ENCODE results near the gene TMEM271.

TMEM271 gene

GRCh38 chr4:576245-576821 lies at the start of gene TMEM271:
TSS of gene TMEM271 (minus strand) at chr4:576295. CDS start at chr4:576062, 233 bp downstream.
- DNase-seq (ENCODE audit: extremely low spot score): no peak
- CTCF ChIA-PET: no interaction called here

GRCh38 chr4:625631-626161 lies 49.6 kb upstream of the TMEM271 start:
- CTCF ChIA-PET: no interaction called here
- POLR2A ChIA-PET: no interaction called here
- no peak for TF ChIP-seq PKNOX1 (IDR thresholded peaks at IDR 0.05)
- no peak for TF ChIP-seq L3MBTL2 (conservative IDR thresholded peaks at IDR 0.05)
- TF ChIP-seq CTBP1 (IDR thresholded peaks at IDR 0.05; ENCODE audit: borderline replicate concordance): no peak
- TF ChIP-seq NFRKB (IDR thresholded peaks at IDR 0.05): no peak
- TF ChIP-seq TARDBP (IDR thresholded peaks at IDR 0.05): no peak
- no peak for TF ChIP-seq SUZ12 (IDR thresholded peaks at IDR 0.05)
- TF ChIP-seq FOXM1 (IDR thresholded peaks at IDR 0.05; ENCODE audit: borderline replicate concordance): no peak
- no peak for TF ChIP-seq FOXK2 (IDR thresholded peaks at IDR 0.05)
- DNase-seq (ENCODE audit: extremely low spot score): no peak

More at GRCh38 chr4:576245-576821, at the start of gene TMEM271:
- no peak for TF ChIP-seq LEF1 (IDR thresholded peaks at IDR 0.05; ENCODE audit: borderline replicate concordance)
- no peak for TF ChIP-seq FOXM1 (IDR thresholded peaks at IDR 0.05; ENCODE audit: borderline replicate concordance)
- TF ChIP-seq FOXK2 (IDR thresholded peaks at IDR 0.05): no peak
- TF ChIP-seq BHLHE40 (IDR thresholded peaks at IDR 0.05; ENCODE audit: borderline replicate concordance): no peak
- no peak for TF ChIP-seq ZNF384 (IDR thresholded peaks at IDR 0.05)
- no peak for TF ChIP-seq NFRKB (IDR thresholded peaks at IDR 0.05)
- no peak for TF ChIP-seq TARDBP (IDR thresholded peaks at IDR 0.05)
- TF ChIP-seq ELF4 (IDR thresholded peaks at IDR 0.05): no peak
- TF ChIP-seq ARNT (IDR thresholded peaks at IDR 0.05): no peak
- no peak for TF ChIP-seq L3MBTL2 (conservative IDR thresholded peaks at IDR 0.05)
- no peak for TF ChIP-seq PKNOX1 (IDR thresholded peaks at IDR 0.05)
- no peak for TF ChIP-seq SUZ12 (IDR thresholded peaks at IDR 0.05)
- no peak for TF ChIP-seq FOXA1 (IDR thresholded peaks at IDR 0.05)
- no peak for TF ChIP-seq CTBP1 (IDR thresholded peaks at IDR 0.05; ENCODE audit: borderline replicate concordance)
- no peak for TF ChIP-seq SP1 (IDR thresholded peaks at IDR 0.05)
- TF ChIP-seq HDGF (IDR thresholded peaks at IDR 0.05; ENCODE audit: borderline replicate concordance): no peak
- POLR2A ChIA-PET: interaction anchor here (0.7 to 3.2 kb wide), 4 partner anchors 11 to 98 kb away, joined by 3 to 11 read pairs (median 4); partner anchors contain the start of genes ATP5ME and MYL5

- no peak for DNase-seq (ENCODE audit: extremely low spot score)
- POLR2A ChIA-PET: no interaction called here
- CTCF ChIA-PET: no interaction called here
- no peak for TF ChIP-seq ELF4 (IDR thresholded peaks at IDR 0.05)
- TF ChIP-seq TARDBP (IDR thresholded peaks at IDR 0.05): no peak
- TF ChIP-seq ZNF384 (IDR thresholded peaks at IDR 0.05): no peak
- no peak for TF ChIP-seq SUZ12 (IDR thresholded peaks at IDR 0.05)
- no peak for TF ChIP-seq L3MBTL2 (conservative IDR thresholded peaks at IDR 0.05)
- TF ChIP-seq ARNT (IDR thresholded peaks at IDR 0.05): no peak
Measured at GRCh38 chr4:624705-625590, 48.9 kb upstream of the TMEM271 start, which contains the start of gene PDE6B. TSS of gene PDE6B (plus strand) at chr4:625573. CDS start at chr4:625627, 54 bp downstream.

GRCh38 chr4:623914-624566 lies 47.9 kb upstream of the TMEM271 start:
- POLR2A ChIA-PET: no interaction called here
- CTCF ChIA-PET: no interaction called here
- TF ChIP-seq CTBP1 (IDR thresholded peaks at IDR 0.05; ENCODE audit: borderline replicate concordance) (no peak), LEF1 (IDR thresholded peaks at IDR 0.05; ENCODE audit: borderline replicate concordance) (no peak), ELF4 (IDR thresholded peaks at IDR 0.05) (no peak), HDGF (IDR thresholded peaks at IDR 0.05; ENCODE audit: borderline replicate concordance) (no peak), FOXA1 (IDR thresholded peaks at IDR 0.05) (no peak), SP1 (IDR thresholded peaks at IDR 0.05) (no peak), SUZ12 (IDR thresholded peaks at IDR 0.05) (no peak), NFRKB (IDR thresholded peaks at IDR 0.05) (no peak), L3MBTL2 (conservative IDR thresholded peaks at IDR 0.05) (no peak), TARDBP (IDR thresholded peaks at IDR 0.05) (no peak), ARNT (IDR thresholded peaks at IDR 0.05) (no peak), ZNF384 (IDR thresholded peaks at IDR 0.05) (no peak), FOXM1 (IDR thresholded peaks at IDR 0.05; ENCODE audit: borderline replicate concordance) (no peak), PKNOX1 (IDR thresholded peaks at IDR 0.05) (no peak), BHLHE40 (IDR thresholded peaks at IDR 0.05; ENCODE audit: borderline replicate concordance) (no peak), FOXK2 (IDR thresholded peaks at IDR 0.05) (no peak)
- DNase-seq (ENCODE audit: extremely low spot score): no peak
